DMS53 (cell line): ENCODE measurements around the gene SH3RF3.
A peak's percentile ranks its signal among the peaks of the same experiment; 100 is the strongest.
"Not testable (repeated sequence)": the region's sequence is repeated elsewhere in the genome, so short reads cannot be mapped to it uniquely, and the experiment has no call there.

Experiments
- DNase-seq: peaks from one replicate; lab custom pipeline; 2025; lab: John Stamatoyannopoulos, UW

SH3RF3 gene

DNA sequence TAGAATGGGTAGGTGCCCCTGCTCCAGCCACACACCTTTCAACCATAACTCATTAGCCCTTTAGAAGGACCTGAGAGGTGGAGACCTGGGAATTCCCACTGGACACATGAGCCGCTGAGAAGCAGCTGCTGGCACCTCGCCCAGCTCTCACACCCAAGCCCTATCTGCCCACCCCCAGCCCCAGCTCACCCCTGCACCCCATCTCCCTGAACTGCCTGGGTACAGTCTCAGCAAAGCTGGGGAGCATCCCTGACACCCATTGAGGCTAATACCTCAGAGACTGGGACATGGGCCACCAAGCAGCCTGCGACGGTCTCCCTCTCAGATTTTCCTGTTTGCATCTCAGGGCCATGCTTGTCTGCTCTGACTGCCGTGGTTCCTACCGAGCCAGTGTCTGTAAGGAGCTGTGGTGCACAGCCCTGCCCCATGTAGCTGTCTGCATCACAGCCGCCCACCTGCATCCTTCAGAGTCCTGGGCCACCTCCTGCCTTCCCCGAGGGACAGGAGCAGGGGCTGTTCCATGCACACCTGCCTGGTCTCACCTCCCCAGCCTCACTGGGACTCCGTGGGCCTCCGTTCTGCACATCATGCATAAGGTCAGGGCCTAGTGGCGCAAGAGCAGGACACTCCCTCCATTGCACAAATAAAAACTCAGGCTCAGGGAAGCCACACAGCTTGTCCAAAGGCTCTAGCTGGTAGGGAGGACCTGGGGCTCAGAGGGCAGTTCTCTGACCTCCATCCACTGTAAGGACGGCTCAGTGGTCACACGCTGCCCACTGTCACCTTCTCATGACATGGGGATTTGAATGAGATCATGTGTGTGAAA, 394.7 kb downstream of the SH3RF3 start:
- no peak for DNase-seq

DNA sequence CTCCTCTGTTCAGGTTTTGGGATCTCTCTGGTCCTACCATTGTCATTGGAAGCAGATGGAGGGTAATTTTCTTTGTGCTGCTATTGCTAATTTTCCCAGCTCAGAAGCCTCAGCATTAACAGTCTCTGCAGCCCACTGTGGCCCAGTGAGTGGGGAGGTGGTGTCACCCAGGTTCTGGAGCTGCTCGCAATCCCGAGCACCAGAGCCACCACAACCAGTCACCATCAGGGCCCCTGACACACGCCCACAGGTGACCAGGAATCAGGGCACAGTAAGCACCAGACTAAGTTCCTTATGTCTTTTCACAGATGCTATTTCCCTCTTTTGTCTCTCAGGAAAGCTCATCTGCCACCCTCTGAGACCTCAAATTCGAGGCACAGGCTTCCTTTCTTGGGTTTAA, 396.8 kb downstream of the SH3RF3 start:
- no peak for DNase-seq

DNA sequence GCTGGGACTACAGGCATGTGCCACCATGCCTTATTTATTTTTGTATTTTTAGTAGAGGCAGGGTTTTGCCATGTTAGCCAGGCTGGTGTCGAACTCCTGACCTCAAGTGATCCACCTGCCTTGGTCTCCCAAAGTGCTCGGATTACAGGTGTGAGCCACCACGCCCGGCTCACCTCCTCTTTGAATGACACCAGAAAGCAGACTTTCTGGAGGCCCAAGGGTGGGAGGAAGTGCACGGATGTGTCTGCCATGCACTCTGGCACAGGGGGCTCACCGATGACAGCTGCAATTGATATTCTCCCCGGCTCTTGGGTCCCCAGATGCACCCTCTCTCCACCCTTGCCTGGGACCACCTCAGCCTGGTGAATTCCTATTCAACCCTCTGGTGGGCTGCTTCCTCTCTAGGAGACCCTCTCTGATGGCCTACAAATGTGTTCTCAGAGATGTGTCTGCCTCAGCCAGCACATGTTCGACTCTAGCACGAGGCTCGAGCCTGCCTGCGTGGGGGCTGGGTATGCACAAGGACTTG, 397.5 kb downstream of the SH3RF3 start:
- no peak for DNase-seq

DNA sequence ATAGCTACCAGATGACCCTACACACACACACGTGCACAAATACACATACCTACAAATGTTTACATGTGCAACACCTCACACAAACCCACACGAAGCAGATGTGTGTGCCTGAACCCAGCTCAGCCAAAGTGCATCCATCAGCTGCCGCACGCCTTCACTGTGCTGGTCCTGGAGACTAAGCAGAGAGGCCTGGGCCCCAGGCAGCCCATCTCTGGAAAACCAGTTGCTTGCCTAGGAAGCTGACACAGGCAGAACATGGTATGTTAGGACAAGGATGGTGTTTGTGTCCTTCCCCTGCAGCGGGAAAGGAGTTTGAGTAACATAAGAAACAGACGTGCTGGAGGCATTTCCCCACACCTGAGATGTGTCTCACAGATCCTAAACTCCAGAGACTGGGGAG, 398.1 kb downstream of the SH3RF3 start:
- no peak for DNase-seq

DNA sequence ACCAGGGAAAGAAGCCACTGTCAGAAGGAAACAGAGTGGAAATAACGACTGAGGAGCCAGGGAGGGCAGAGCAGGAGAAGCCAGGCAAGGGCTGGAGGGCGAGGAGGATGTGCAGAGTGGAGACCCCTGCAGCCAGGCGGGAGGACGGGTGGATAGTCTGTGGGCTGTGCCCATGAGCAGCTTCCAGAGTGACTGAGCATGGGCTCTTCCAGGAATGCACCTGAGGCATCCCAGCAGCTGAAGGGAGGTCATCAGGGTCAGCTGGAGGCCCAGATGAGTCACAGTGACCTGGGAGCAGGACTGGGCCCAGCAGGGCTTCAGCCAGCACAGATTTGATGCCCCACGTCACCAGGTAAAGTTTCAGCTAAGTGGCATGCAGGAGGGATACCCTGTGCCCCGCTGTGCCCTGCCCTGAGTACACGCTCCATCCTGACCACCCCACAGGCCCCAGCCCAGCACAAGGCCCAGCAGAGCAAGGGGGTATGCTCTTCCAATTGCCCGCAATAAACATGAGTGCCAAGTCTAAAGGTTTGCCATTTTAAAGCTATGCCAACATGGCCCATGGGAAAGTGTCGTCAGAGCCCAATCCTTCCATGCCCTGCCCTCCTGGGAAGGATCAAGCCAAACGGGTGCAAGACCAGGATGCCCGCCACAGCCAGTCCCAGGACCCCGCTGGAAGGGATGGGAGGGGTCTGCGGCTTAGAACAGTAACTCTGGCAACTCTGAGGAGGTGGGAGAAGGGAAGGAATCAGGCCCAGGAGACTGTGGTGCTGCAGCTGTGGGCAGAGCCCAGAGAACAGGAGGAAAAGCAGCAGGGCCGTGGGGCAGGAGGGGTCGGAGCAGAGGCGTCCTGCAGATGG, 399.1 kb downstream of the SH3RF3 start:
- DNase-seq = no peak

DNA sequence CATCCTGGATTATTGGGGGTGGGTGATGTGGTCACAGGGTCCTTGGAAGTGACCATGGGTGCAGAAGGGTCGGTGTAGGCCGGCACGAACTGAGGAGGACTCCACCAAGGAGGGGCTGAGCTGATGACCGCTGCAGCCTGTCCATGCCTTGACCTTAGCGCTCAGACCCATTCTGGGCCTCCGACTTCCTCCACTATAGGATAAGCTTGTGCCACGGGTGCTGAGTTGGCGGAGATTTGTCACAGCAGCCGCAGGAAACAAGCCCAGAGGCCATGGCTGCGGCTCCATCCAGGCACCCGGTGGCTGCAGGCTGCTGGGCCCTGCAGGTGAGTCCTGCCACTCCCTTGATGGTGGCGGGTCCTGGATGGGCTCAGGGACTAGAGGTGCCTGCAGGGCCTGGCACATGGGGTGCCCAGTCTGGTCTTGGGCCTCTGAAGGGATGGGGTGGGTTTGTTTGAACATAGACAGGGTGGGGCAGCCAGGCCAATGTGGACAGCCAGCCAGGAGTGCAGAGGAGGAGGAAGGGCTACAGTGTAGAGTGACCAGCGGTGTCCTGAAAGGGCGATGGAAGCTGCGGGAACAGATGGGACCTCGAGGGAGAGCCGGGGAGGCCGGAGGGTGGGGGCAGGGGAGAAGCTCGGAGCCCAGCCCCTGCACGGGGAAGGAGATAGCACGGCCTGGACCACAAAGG, 400.0 kb downstream of the SH3RF3 start:
- DNase-seq = no peak

DNA sequence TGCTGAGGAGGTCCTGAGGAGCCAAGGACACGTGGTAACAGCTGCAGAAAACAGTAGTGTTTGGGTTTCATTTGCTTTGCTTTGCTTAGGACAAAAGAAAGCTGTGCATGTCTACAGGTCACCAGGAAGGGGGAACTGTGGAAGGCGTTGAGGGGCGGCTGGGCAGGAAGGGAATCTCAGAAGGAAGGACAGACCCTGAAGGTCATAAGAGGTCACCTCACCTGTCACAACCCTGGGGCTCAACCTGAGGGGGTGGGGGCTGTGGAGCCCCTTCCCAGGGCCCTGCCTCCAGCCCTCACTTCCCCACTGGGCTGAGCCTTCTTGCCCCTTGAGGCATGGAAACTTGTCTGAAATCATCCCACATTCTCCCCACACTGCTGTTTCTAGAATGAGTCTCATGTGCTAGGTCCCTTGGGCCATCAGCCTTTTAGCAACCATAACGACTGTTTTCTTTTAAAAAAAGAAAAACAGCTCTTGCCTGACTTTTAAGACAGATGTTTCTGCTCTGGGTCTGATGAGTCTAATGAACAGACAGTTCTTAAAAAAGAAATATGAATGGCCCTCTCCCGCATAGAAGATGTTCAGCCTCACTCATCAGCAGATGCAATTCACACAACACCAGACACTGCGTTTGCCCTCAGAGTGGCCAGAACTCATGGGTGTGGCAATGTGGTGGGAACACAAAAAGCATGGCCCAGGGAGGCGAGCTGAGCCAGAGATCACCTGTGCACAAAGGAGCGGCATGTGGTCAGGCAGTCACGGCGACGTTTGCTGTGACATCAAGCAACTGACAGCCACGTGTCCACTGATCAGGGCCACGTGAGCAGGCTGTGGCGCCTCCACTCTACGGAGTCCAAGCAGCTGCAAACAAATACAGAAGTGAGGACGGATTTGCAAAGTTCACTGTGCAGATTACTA, 400.8 kb downstream of the SH3RF3 start:
- no peak for DNase-seq

DNA sequence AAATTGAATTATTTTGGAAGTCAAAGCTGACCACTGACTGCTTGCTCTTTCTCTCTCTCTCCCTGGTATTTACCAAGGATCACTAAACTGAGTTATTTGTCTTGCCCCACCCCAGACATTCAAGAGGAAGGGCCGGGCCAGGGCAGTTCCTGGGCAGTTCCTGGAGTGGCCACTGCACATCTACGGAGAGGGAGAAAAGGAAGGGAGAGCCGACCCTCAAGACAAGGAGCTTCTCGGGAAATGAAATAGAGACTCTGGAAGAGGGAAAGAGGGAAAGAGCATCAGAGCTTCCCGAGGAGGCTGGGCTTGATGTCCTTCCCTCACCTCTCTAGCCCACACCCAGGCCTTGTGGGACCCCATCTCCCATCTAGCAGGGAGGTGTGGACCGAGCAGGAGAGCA, 401.7 kb downstream of the SH3RF3 start:
- DNase-seq = no peak

DNA sequence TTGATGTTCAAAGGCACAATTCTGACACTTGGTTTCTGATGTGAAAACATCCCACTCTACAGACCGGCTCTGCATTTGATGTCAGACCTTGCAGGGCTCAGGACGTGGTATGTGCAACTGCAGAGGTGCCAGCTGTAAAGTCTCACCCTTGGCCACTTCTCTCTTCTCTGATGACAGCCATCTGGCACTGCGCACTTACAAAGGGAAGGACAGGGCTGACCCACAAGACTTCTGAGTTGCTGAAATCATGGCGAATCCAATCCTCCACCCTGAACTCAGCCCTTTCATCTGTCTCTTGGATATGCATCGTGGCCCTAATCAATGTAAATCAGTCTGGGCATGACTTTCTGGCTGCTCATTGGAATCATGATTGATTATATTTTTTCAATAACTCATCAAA, 402.2 kb downstream of the SH3RF3 start:
- no peak for DNase-seq

DNA sequence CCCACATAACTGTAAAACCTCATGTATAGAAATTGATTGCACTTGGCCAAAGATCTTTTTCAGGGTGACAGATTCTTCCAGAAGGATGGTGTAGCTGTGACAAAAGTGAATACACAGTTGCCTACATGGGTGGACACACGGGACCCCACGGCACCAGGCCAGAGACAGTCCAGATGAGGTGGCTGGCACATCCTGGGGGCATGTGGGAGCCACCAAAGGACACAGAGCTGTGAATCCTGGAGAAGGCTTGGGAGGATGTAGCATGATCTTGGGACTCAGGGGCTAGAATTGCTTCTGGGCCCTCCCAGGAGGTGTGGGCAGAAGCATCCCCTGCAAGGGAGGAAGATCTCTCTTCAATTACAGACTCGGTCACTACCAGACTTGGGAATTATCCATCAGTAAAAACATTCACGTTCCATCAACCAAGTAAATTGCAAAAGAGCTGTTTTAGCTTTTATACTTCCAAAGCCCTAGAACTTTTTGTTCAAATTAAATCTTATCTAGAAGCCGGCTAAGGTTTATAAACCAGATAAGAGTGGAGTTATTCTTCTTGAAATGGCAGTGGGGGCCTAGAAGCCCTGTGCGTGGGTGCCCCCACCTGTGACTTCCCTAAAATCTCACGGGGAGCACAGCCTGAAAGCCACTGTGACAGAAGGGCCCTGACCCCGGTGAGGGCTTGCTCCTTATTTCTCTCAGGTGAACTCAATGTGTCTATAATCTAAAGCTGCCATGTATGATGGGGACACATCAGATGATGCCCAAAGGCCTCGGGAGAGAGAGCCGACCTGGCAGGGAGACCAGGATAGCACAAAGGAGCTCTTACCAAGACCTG, 403.1 kb downstream of the SH3RF3 start:
- DNase-seq = no peak

DNA sequence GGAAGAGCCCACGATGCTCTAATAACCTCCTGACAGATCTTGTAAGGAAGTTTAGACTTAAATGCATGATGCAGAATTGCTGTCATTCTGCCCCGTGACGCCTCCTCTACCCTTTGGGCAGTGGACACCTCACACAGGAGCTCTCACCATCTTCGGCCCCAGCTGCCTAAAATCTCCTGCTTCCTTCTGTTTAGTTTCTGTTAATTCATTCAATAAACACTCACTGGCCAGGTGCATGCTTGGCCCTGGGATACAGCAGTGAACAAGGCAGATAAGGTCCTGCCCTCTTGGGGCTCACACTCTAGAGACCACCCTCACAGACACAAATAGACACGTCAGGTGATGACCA, 403.7 kb downstream of the SH3RF3 start:
- DNase-seq = no peak

DNA sequence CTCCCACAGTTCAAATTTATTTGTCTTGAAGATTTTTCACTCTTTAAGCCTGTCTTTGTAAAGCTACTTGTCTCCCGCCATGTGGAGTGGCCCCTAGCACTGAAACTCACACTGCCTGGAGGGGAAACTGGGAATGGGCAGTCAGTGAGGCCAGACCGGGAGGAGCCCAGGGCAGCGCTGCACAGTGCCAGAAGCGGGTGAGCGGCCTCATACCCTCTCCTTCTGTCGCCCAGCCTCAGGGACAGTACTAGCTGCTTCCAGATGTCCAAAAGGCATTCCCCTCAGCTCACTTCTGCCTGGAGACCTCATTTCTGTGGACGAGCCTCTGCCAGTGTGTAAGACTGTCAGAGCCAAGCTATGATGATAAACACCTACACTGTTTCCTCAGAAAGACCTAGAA, 404.8 kb downstream of the SH3RF3 start:
- no peak for DNase-seq

DNA sequence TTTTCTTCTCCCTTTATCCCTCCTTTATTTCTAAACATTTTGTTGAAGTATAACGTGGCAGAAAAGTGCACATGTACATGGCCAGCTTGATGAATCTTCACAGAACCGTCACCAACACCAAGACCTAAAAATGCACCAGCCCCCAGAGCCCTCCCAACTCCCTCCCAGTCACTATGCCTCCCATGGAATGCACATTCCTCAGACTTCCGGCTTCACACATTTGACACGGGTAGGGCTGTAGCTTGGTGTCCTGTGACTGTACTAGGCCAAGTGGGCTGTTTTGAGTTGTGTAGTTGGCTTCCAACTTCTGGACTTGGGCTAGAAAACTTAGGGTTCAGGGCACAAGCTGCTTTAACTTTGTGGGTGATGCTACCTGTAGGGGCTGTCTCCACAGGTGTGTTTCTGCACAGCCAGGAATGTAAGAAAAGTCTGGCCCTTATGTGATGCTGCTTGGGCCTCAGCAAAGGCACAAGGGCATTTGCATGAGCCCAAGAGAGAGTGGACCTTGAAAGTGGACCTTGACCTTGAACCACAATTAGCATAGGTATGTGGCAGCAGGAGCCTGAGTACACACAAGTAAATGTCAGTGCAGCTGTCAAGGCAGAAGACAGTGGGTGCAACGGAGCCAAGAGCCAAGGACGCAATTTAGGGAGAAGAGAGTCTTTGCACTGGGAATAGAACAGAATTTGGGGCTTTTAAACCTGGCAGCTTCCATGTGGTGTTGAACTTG, 406.4 kb downstream of the SH3RF3 start:
- no peak for DNase-seq

DNA sequence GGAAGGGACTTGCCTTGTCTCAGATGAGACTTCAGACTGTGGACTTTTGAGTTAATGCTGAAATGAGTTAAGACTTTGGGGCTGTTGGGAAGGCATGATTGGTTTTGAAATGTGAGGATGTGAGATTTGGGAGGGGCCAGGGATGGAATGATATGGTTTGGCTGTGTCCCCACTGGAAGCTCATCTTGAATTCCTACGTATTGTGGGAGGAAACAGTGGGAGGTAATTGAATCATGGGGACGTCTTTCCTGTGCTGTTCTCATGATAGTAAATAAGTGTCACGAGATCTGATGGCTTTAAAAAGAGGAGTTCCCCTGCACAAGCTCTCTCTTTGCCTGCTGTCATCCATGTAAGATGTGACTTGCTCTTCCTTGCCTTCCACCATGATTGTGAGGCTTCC, 407.6 kb downstream of the SH3RF3 start:
- not testable (repeated sequence) for DNase-seq

DNA sequence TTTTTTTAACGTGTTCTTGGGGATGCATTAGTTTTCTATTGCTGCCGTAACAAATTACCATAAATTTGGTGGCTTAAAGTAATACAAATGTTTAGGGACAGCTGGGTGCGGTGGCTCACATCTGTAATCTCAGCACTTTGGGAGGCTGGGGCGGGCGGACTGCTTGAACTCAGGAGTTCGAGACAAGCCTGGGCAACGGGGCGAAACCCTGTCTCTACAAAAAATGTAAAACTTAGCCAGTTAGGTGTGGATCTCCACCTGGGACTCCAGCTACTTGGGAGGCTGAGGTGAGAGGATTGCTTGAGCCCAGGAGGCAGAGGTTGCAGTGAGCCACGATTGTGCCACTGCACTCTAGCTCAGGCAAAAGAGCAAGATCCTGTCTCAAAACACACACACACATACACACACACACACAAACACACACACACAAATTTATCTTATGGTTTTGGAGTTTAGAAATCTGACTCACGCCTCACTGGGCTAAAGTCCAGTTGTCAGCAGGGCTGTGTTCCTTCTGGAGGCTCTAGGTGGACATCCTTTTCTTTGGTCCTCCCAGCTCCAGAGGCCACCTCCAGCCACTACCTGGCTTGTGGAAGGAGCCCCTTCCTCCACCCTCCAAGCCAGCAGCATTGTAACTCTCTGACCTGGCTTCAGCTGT, 408.7 kb downstream of the SH3RF3 start:
- DNase-seq = no peak

DNA sequence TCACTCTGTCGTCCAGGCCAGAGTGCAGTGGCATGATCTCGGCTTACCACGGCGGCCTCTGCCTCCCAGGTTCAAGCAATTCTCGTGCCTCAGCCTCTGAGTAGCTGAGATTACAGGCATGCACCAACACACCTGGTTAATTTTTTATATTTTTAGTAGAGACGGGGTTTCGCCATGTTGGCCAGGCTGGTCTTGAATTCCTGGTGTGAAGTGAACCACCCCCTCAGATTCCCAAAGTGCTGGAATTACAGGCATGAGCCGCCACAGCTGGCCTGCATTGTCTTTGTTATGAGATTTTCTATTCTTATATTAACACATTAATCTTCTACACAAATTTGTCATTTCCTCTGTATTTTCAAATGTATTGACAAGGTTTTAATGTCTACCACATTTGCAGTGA, 409.5 kb downstream of the SH3RF3 start:
- DNase-seq = no peak

DNA sequence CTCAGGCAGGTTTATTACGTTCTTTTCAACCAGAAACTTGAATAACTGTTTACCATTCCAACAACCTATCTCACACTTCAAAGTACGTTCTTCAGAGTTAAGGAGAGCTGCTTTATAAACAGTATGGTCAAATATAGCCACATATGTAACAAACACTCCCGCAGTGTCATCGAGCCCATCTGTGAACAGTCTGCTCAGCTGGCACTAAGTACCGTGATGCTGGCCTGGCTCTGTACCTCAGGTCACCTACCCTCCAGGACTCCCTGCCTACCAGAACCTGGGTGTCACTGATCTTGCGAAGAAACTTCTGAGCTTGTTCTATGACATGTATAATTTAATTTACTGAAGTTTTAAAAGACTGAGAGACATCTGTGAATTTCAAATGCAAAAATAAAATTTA, 413.4 kb downstream of the SH3RF3 start:
- no peak for DNase-seq

DNA sequence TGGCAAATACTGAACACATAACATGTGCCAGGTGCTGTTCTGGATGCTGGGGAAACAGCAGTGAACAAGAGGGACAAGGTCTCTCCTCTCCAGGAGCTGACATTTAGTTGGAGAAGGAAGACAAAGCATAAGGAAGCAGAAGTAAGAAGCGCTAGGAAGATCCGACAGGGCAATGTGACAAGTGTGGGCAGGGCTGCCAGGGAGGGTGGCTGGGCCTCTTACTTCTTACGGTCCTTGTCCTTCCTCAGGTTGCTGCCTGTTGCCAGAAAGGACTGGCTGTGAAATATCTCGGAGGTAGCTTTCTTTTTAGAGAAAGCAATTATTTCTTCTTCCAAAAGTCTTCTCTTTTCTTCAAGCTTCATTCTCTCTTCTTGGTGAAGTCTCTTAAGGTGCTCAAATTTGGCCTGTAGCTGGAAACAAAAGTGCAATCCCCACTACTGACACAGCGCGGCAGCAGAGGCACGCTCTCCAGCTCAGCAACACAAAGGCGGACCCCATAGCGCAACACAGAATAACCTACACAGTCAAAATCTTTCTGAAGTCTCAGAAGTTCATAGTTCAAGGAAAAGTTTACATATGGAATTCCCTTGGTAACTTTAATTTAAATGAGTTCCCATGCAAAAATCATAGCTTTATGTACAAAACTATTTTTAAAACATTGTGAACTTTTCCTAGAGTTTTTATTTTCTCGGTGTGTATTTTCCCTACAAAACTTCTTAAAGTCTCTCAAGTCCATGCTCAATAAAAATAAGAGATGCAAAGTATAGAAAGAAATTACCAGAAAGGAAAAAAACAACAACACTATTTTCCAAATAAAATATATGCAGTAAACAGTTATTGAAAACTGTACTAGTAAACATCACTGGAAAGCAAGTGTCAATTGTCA, 417.1 kb downstream of the SH3RF3 start:
- peak; percentile 72 for DNase-seq
